HCT116 (cell line): Measurements from ENCODE around the gene CATSPERE. TPM values are rescaled to one million over a fixed set of nuclear protein-coding genes. Genes with fewer than 3 reads are reported as not detected.

Experiments used
- ATAC-seq: fragments of 200-7000 bp; cut with Tn5 transposase; 2 replicates; pipeline ENCODE4 v1.9.1; 2020; ENCODE audit warnings: mild to moderate bottlenecking, moderate library complexity
- BruUV-seq: library from RNA; stranded (reverse); fragments of 400-500 nt; replicated peaks from 2 replicates; lab custom pipeline; 2021; lab: Mats Ljungman, UMichigan
- CTCF ChIA-PET: fragments of 300-600 bp; sonication (Branson Sonifier 250); formaldehyde crosslinking; loops from one replicate; lab custom pipeline; 2021; ENCODE audit warnings: antibody characterized with exemption; lab: Charles Lee
- POLR2A ChIA-PET: fragments of 300-600, 350-600 bp; sonication (Branson Sonifier 250); formaldehyde crosslinking; loops from one replicate; lab custom pipeline; 2021; ENCODE audit warnings: antibody characterized with exemption; lab: Charles Lee
- RAD21 ChIA-PET, 2 experiments: fragments of 300-600 bp; sonication (Branson Sonifier 250); formaldehyde crosslinking; loops; one replicate each; lab custom pipeline; 2023; ENCODE audit warnings: low total read pairs in 2 of 2; ENCODE audit not compliant: uncharacterized antibody in 2 of 2, unreplicated experiment in 2 of 2, low non-redundant PET in 1 of 2; lab: Charles Lee
- DNase-seq: peaks from one replicate; pipeline ENCODE4 v3.0.0-alpha.2; 2010; ENCODE audit warnings: low read depth, low spot score
- H2AFZ ChIP-seq: fragments of 200-600 bp; shearing (Covaris generic), sonication (generic); 2 replicates; pipeline ENCODE4 v1.6.1; 2017; ENCODE audit warnings: low read depth, mixed run types, mixed read lengths, antibody characterized with exemption, low read length; ENCODE audit not compliant: poor library complexity, severe bottlenecking
- H3K27ac ChIP-seq: 2 replicates; pipeline ENCODE4 v1.5.1; 2012; ENCODE audit warnings: low read depth, low read length
- H3K27me3 ChIP-seq: fragments of 200-600 bp; sonication (generic); 2 replicates; pipeline ENCODE4 v1.6.1; 2016; ENCODE audit warnings: mixed run types, low read length, mixed read lengths; ENCODE audit not compliant: insufficient read depth
- H3K36me3 ChIP-seq, 2 experiments: fragments of 200-500 bp in 1 of 2; fragments of 200-600 bp in 1 of 2; sonication (Bioruptor generic) in 1 of 2; sonication (generic) in 1 of 2; 2 replicates each; pipeline versions ENCODE4 v1.5.1 to v1.6.1; 2014 to 2016; ENCODE audit warnings: low read length in 2 of 2, inconsistent platforms in 1 of 2, mixed read lengths in 1 of 2, mixed run types in 1 of 2; ENCODE audit not compliant: insufficient read depth in 2 of 2, control insufficient read depth in 1 of 2
- H3K4me1 ChIP-seq, 2 experiments: fragments of 200-600 bp in 1 of 2; sonication (generic) in 1 of 2; 2 replicates each; pipeline versions ENCODE4 v1.5.1 to v1.6.1; 2012 to 2017; ENCODE audit warnings: low read length in 2 of 2, inconsistent platforms in 1 of 2, mild to moderate bottlenecking in 1 of 2, mixed read lengths in 1 of 2, mixed run types in 1 of 2, moderate library complexity in 1 of 2; ENCODE audit not compliant: insufficient read depth in 2 of 2, control insufficient read depth in 1 of 2
- H3K4me2 ChIP-seq: fragments of 200-600 bp; sonication (generic); 2 replicates; pipeline ENCODE4 v1.6.1; 2017; ENCODE audit warnings: mixed run types, low read length, mixed read lengths
- H3K4me3 ChIP-seq, 2 experiments: fragments of 200-600 bp in 1 of 2; sonication (generic) in 1 of 2; replicated peaks in 1 of 2; 2 replicates each; pipeline ENCODE4 v1.5.1; 2011 to 2016; ENCODE audit warnings: low read length in 2 of 2, control low read depth in 1 of 2, low read depth in 1 of 2, mild to moderate bottlenecking in 1 of 2, mixed read lengths in 1 of 2, mixed run types in 1 of 2
- H3K79me2 ChIP-seq: fragments of 200-600 bp; sonication (generic); 2 replicates; pipeline ENCODE4 v1.6.1; 2017; ENCODE audit warnings: mild to moderate bottlenecking, mixed run types, low read length, moderate library complexity, mixed read lengths; ENCODE audit not compliant: insufficient read depth
- H3K9ac ChIP-seq: fragments of 200-600 bp; sonication (generic); 2 replicates; pipeline ENCODE4 v1.6.1; 2016; ENCODE audit warnings: low read length, mixed read lengths
- H3K9me2 ChIP-seq: fragments of 200-600 bp; sonication (generic), shearing (Covaris generic); 2 replicates; pipeline ENCODE4 v1.6.1; 2017; ENCODE audit warnings: mixed run types, mild to moderate bottlenecking, moderate library complexity; ENCODE audit not compliant: insufficient read depth
- H3K9me3 ChIP-seq, 2 experiments: fragments of 200-500 bp in 1 of 2; fragments of 200-600 bp in 1 of 2; sonication (Bioruptor generic) in 1 of 2; sonication (generic) in 1 of 2; 2 replicates each; pipeline ENCODE4 v1.6.1; 2014 to 2017; ENCODE audit warnings: low read length in 2 of 2, mixed read lengths in 2 of 2, inconsistent platforms in 1 of 2, low read depth in 1 of 2, mild to moderate bottlenecking in 1 of 2, mixed run types in 1 of 2, moderate library complexity in 1 of 2; ENCODE audit not compliant: control insufficient read depth in 1 of 2, insufficient read depth in 1 of 2
- H4K20me1 ChIP-seq: fragments of 200-600 bp; sonication (generic), shearing (Covaris generic); 2 replicates; pipeline ENCODE4 v1.6.1; 2017; ENCODE audit warnings: mixed run types, mild to moderate bottlenecking, moderate library complexity; ENCODE audit not compliant: insufficient read depth
- ATF3 ChIP-seq: IDR thresholded peaks from 2 replicates; pipeline ENCODE4 v1.6.1; 2012
- CBX3 ChIP-seq: IDR thresholded peaks from 2 replicates; pipeline ENCODE4 v1.6.1; 2012; ENCODE audit warnings: low read depth
- CEBPB ChIP-seq: IDR thresholded peaks from 2 replicates; pipeline ENCODE4 v1.6.1; 2012; ENCODE audit warnings: low read depth
- CTCF ChIP-seq, 3 experiments: fragments of 200-600 bp in 1 of 3; sonication (generic) in 1 of 3; IDR thresholded peaks in 2 of 3; conservative IDR thresholded peaks in 1 of 3; 2 replicates each; pipeline ENCODE4 v1.5.1; 2012 to 2017; ENCODE audit warnings: low read depth in 2 of 3, low read length in 2 of 3, antibody characterized with exemption in 1 of 3, borderline replicate concordance in 1 of 3, control low read depth in 1 of 3, mild to moderate bottlenecking in 1 of 3, mixed read lengths in 1 of 3, mixed run types in 1 of 3, moderate library complexity in 1 of 3; ENCODE audit not compliant: insufficient read depth in 1 of 3
- EZH2phosphoT487 ChIP-seq: fragments of 200-600 bp; IDR thresholded peaks from 2 replicates; pipeline ENCODE4 v1.6.1; 2018; ENCODE audit warnings: antibody characterized with exemption, borderline replicate concordance
- FOSL1 ChIP-seq: IDR thresholded peaks from 2 replicates; pipeline ENCODE4 v1.6.1; 2012; ENCODE audit warnings: low read depth
- MAX ChIP-seq: IDR thresholded peaks from 2 replicates; pipeline ENCODE4 v1.6.1; 2012
- POLR2A ChIP-seq: IDR thresholded peaks from 2 replicates; pipeline ENCODE4 v1.7.0; 2011; ENCODE audit warnings: borderline replicate concordance; ENCODE audit not compliant: insufficient read depth, insufficient read length; ENCODE audit errors: extremely low read depth
- SIN3A ChIP-seq: IDR thresholded peaks from 2 replicates; pipeline ENCODE4 v1.6.1; 2012; ENCODE audit warnings: low read depth
- SRF ChIP-seq: IDR thresholded peaks from 2 replicates; pipeline ENCODE4 v1.6.1; 2012; ENCODE audit warnings: low read depth
- TCF7L2 ChIP-seq: IDR thresholded peaks from 2 replicates; pipeline ENCODE4 v1.7.0; 2011; ENCODE audit warnings: borderline replicate concordance, inconsistent platforms; ENCODE audit not compliant: insufficient read depth, insufficient read length; ENCODE audit errors: extremely low read depth
- YY1 ChIP-seq: IDR thresholded peaks from 2 replicates; pipeline ENCODE4 v1.6.1; 2011; ENCODE audit warnings: low read length, low read depth, moderate library complexity, mild to moderate bottlenecking; ENCODE audit not compliant: insufficient replicate concordance; ENCODE audit errors: extremely low read depth
- intact Hi-C: fragments of 100-400 bp; cut with micrococcal nuclease; formaldehyde crosslinking; loops from 2 replicates; pipeline ENCODE4 v1.10.0; 2022
- total RNA-seq: library from RNA; stranded (reverse); gene quantifications from one replicate; pipeline ENCODE4 v1.2.1, GENCODE V29; 2021; ENCODE audit not compliant: unreplicated experiment

Gene CATSPERE
- total RNA-seq, 1 experiment from 2014 or later, result 0.34 TPM

- RAD21 ChIA-PET, result no interaction called here
- POLR2A ChIA-PET, result no interaction called here
- CTCF ChIA-PET, result no interaction called here
These were observed 129.6 kb downstream of the CATSPERE start for GRCh38 chr1:244590670-244591069.

GRCh38 chr1:244598611-244599010, 137.5 kb downstream of the CATSPERE start:
- intact Hi-C loops, result no loop called here
- POLR2A ChIA-PET, result no interaction called here
- no peak for TF ChIP-seq YY1
- no peak for TF ChIP-seq CBX3
- TF ChIP-seq POLR2A, result no peak
- no peak for TF ChIP-seq TCF7L2
- TF ChIP-seq SRF, result no peak
- TF ChIP-seq EZH2phosphoT487, result no peak
- TF ChIP-seq CTCF (IDR thresholded peaks at IDR 0.05 in 2 of 3, conservative IDR thresholded peaks at IDR 0.05 in 1 of 3; ENCODE audit: borderline replicate concordance in 1 of 3, insufficient read depth in 1 of 3, low read depth in 2 of 3, low read length in 2 of 3), result no peak
- no peak for TF ChIP-seq FOSL1
- no peak for TF ChIP-seq CEBPB
- TF ChIP-seq SIN3A, result no peak
- TF ChIP-seq ATF3, result no peak

More at GRCh38 chr1:244590670-244591069, 129.6 kb downstream of the CATSPERE start:
- 0 out of 4 replicates have a peak, but pooled peaks cover 0 to 3% of the 10 kb centered on the region in 2 experiments for H3K9me3 ChIP-seq
- TF ChIP-seq CTCF (IDR thresholded peaks at IDR 0.05 in 2 of 3, conservative IDR thresholded peaks at IDR 0.05 in 1 of 3; ENCODE audit: borderline replicate concordance in 1 of 3, insufficient read depth in 1 of 3, low read depth in 2 of 3, low read length in 2 of 3) (no peak), MAX (no peak)
- DNase-seq (no peak), ATAC-seq (no peak)
- no peak overlapping the region for H2AFZ ChIP-seq
- H3K4me2 ChIP-seq, result no peak overlapping the region
- no TSS peak for BruUV-seq
- no peaks in the 10 kb centered on the region for H3K79me2 ChIP-seq
- no peak overlapping the region for H3K9ac ChIP-seq
- intact Hi-C loops, result no loop called here
- no peaks in the 10 kb centered on the region for H3K36me3 ChIP-seq
- H4K20me1 ChIP-seq, result no peaks in the 10 kb centered on the region
- no peaks in the 10 kb centered on the region for H3K27me3 ChIP-seq
- no peak overlapping the region for H3K4me3 ChIP-seq
- H3K27ac ChIP-seq, result no peak overlapping the region
- H3K4me1 ChIP-seq, result no peaks in the 10 kb centered on the region
- no peaks in the 10 kb centered on the region for H3K9me2 ChIP-seq

More at GRCh38 chr1:244598611-244599010, 137.5 kb downstream of the CATSPERE start:
- no peak overlapping the region for H3K4me3 ChIP-seq
- H2AFZ ChIP-seq, result no peak overlapping the region
- H3K9me2 ChIP-seq, result no peaks in the 10 kb centered on the region
- no peak overlapping the region for H3K4me2 ChIP-seq
- no peaks in the 10 kb centered on the region for H4K20me1 ChIP-seq
- H3K27me3 ChIP-seq, result no peaks in the 10 kb centered on the region
- DNase-seq (no peak), ATAC-seq (no peak)
- no peak overlapping the region for H3K27ac ChIP-seq
- peaks cover 7 to 22% of the 10 kb centered on the region in 2 experiments; a peak in 2 of 4 replicates for H3K4me1 ChIP-seq
- no peaks in the 10 kb centered on the region for H3K79me2 ChIP-seq
- BruUV-seq, result no TSS peak
- ChIA-PET CTCF (no interaction called here), RAD21 (no interaction called here)
- H3K9ac ChIP-seq, result no peak overlapping the region
- H3K9me3 ChIP-seq, result no peaks in the 10 kb centered on the region
- H3K36me3 ChIP-seq, result no peaks in the 10 kb centered on the region
